PC-9 (cell line): Measurements from ENCODE around the gene DCTN1. TPM values are rescaled to one million over a fixed set of nuclear protein-coding genes. Genes with fewer than 3 reads are reported as not detected.

ENCODE experiments used
- BruUV-seq: library from RNA; stranded (reverse); fragments of 400-500 nt; replicated peaks from 2 replicates; lab custom pipeline; 2021; lab: Mats Ljungman, UMichigan
- CTCF ChIA-PET: fragments of 300-600 bp; sonication (Branson Sonifier 250); formaldehyde crosslinking; loops from one replicate; lab custom pipeline; 2022; ENCODE audit warnings: antibody characterized with exemption; lab: Charles Lee
- POLR2A ChIA-PET: fragments of 300-600 bp; sonication (Branson Sonifier 250); formaldehyde crosslinking; loops from one replicate; lab custom pipeline; 2022; ENCODE audit warnings: antibody characterized with exemption; ENCODE audit not compliant: unreplicated experiment; lab: Charles Lee
- DNase-seq, 2 experiments: peaks; one replicate each; pipeline versions ENCODE4 v3.0.0 to v3.0.0-alpha.2; 2015 to 2022; ENCODE audit warnings: mixed read lengths in 1 of 2
- H2AFZ ChIP-seq: fragments of 200-600 bp; sonication (generic); 2 replicates; pipeline ENCODE4 v1.8.1; 2017; ENCODE audit warnings: antibody characterized with exemption
- H3F3A ChIP-seq: fragments of 200-600 bp; sonication (generic); 2 replicates; pipeline ENCODE4 v1.8.1; 2017; ENCODE audit warnings: antibody characterized with exemption, mild to moderate bottlenecking, low read depth; ENCODE audit not compliant: insufficient read depth
- H3K27ac ChIP-seq: fragments of 200-600 bp; sonication (generic); 2 replicates; pipeline ENCODE4 v1.6.1; 2016; ENCODE audit warnings: mixed run types
- H3K27me3 ChIP-seq: fragments of 200-600 bp; sonication (generic); 2 replicates; pipeline ENCODE4 v1.6.1; 2016; ENCODE audit warnings: low read depth, mixed run types; ENCODE audit not compliant: insufficient read depth
- H3K36me3 ChIP-seq: fragments of 200-600 bp; sonication (generic); 2 replicates; pipeline ENCODE4 v1.6.1; 2016; ENCODE audit warnings: low read depth, mixed run types
- H3K4me1 ChIP-seq: fragments of 200-600 bp; sonication (generic); replicated peaks from 2 replicates; pipeline ENCODE4 v1.6.1; 2016; ENCODE audit warnings: mixed run types; ENCODE audit not compliant: insufficient read depth
- H3K4me2 ChIP-seq: fragments of 200-600 bp; sonication (generic); 2 replicates; pipeline ENCODE4 v1.6.1; 2017; ENCODE audit warnings: mixed run types
- H3K4me3 ChIP-seq: fragments of 200-600 bp; sonication (generic); 2 replicates; pipeline ENCODE4 v1.6.1; 2016; ENCODE audit warnings: mixed run types
- H3K79me2 ChIP-seq: fragments of 200-600 bp; sonication (generic); 2 replicates; pipeline ENCODE4 v1.6.1; 2017; ENCODE audit warnings: low read depth, mixed run types
- H3K9me2 ChIP-seq: fragments of 200-600 bp; sonication (generic); 2 replicates; pipeline ENCODE4 v1.8.1; 2017; ENCODE audit warnings: mild to moderate bottlenecking; ENCODE audit not compliant: insufficient read depth
- H3K9me3 ChIP-seq: fragments of 200-600 bp; sonication (generic); 2 replicates; pipeline ENCODE4 v1.8.1; 2016; ENCODE audit warnings: low read depth; ENCODE audit not compliant: insufficient read depth
- H4K20me1 ChIP-seq: fragments of 200-600 bp; sonication (generic); 2 replicates; pipeline ENCODE4 v1.8.1; 2017; ENCODE audit not compliant: insufficient read depth
- EZH2 ChIP-seq: fragments of 200-600 bp; sonication (generic); IDR thresholded peaks from 2 replicates; pipeline ENCODE4 v1.8.0; 2017; ENCODE audit warnings: antibody characterized with exemption, low read depth
- intact Hi-C: fragments of 100-400 bp; cut with micrococcal nuclease; formaldehyde crosslinking; loops from one replicate; pipeline ENCODE4 v1.10.0; 2022; ENCODE audit not compliant: unreplicated experiment
- total RNA-seq: library from RNA; stranded (reverse); gene quantifications from 2 replicates; pipeline ENCODE4 v1.2.3, GENCODE V29; 2021
- TF ChIP-seq, protein P1 (sequence below): fragments of 200-600 bp; sonication (generic); conservative IDR thresholded peaks from 2 replicates; pipeline ENCODE4 v1.6.1; 2017; ENCODE audit warnings: mixed run types, antibody characterized with exemption, mild to moderate bottlenecking, moderate library complexity

The DCTN1 gene
- total RNA-seq, 1 experiment from 2014 or later: 130 TPM

DNA sequence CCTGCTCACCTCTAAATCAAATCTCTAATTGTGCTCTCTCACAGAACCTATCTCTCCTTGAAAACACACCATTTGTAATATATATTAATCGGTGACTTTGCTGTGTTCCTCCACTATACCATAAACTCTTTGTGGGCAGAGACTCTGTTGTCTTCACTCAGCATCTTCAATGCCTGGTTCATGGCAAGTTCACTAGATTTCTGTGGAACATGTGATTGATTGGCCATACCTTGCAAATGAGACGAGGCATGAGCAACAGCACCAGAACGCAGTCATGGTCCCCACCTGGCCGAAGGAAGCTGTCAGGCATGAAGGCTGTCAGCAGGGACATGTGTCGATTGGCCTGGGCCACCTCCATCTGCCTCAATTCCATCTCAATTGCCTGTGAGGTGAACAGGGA, 11.6 kb downstream of the DCTN1 start:
- no peaks in the 10 kb centered on the region for H4K20me1 ChIP-seq
- no peaks in the 10 kb centered on the region for H3K27me3 ChIP-seq
- H3K4me3 ChIP-seq: no peak overlapping the region
- intact Hi-C loops: no loop called here
- H3K36me3 ChIP-seq: peaks cover 24% of the 10 kb centered on the region; the same call in 1 of the 2 replicates
- no peak overlapping the region for H3K4me2 ChIP-seq
- no TSS peak for BruUV-seq
- ChIA-PET POLR2A (no interaction called here), CTCF (no interaction called here)
- no peaks in the 10 kb centered on the region for H3K9me2 ChIP-seq
- no peaks in the 10 kb centered on the region for H3K4me1 ChIP-seq
- H3K27ac ChIP-seq: no peak overlapping the region
- TF ChIP-seq, protein P1, sequence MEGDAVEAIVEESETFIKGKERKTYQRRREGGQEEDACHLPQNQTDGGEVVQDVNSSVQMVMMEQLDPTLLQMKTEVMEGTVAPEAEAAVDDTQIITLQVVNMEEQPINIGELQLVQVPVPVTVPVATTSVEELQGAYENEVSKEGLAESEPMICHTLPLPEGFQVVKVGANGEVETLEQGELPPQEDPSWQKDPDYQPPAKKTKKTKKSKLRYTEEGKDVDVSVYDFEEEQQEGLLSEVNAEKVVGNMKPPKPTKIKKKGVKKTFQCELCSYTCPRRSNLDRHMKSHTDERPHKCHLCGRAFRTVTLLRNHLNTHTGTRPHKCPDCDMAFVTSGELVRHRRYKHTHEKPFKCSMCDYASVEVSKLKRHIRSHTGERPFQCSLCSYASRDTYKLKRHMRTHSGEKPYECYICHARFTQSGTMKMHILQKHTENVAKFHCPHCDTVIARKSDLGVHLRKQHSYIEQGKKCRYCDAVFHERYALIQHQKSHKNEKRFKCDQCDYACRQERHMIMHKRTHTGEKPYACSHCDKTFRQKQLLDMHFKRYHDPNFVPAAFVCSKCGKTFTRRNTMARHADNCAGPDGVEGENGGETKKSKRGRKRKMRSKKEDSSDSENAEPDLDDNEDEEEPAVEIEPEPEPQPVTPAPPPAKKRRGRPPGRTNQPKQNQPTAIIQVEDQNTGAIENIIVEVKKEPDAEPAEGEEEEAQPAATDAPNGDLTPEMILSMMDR: no peak
- no peak for TF ChIP-seq EZH2
- H3K79me2 ChIP-seq: no peaks in the 10 kb centered on the region
- no peaks in the 10 kb centered on the region for H3K9me3 ChIP-seq
- no peaks in the 10 kb centered on the region for H3F3A ChIP-seq
- H2AFZ ChIP-seq: no peak overlapping the region
- DNase-seq: no peak

DNA sequence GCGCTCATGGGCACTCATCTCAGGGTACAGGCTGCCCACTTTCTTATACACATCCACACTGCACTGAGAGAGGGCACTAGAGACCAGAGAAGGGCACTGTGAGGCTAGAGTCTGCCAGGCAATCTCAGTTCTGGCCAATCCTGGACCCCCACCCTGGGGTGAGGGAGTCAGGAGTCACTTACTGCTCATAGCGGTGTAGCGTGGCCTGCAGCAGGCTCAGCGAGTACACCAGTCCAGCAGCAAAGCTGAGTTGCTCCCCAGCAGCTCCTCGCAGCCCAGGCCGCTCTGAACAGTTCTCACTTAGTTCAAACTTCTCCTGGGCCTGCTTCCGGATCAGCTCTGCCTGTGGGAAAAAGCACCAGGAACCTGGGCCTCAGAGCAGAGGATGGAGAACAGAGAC, 12.3 kb downstream of the DCTN1 start:
- H3K27me3 ChIP-seq: no peaks in the 10 kb centered on the region
- peaks cover 25% of the 10 kb centered on the region; the same call in 1 of the 2 replicates for H3K36me3 ChIP-seq
- intact Hi-C loops: no loop called here
- CTCF ChIA-PET: no interaction called here
- H3K4me1 ChIP-seq: no peaks in the 10 kb centered on the region
- H3K79me2 ChIP-seq: no peaks in the 10 kb centered on the region
- POLR2A ChIA-PET: interaction anchor here (0.6 kb wide), 1 partner anchor 106 kb away, joined by 5 read pairs; no protein-coding TSS in a partner anchor
- H3K9me3 ChIP-seq: no peaks in the 10 kb centered on the region
- no peak for DNase-seq
- no peak overlapping the region for H2AFZ ChIP-seq
- no TSS peak for BruUV-seq
- H3K4me3 ChIP-seq: no peak overlapping the region
- H3K9me2 ChIP-seq: no peaks in the 10 kb centered on the region
- no peaks in the 10 kb centered on the region for H3F3A ChIP-seq
- no peaks in the 10 kb centered on the region for H4K20me1 ChIP-seq
- H3K27ac ChIP-seq: no peak overlapping the region
- no peak for TF ChIP-seq EZH2
- TF ChIP-seq, protein P1: no peak
- no peak overlapping the region for H3K4me2 ChIP-seq

DNA sequence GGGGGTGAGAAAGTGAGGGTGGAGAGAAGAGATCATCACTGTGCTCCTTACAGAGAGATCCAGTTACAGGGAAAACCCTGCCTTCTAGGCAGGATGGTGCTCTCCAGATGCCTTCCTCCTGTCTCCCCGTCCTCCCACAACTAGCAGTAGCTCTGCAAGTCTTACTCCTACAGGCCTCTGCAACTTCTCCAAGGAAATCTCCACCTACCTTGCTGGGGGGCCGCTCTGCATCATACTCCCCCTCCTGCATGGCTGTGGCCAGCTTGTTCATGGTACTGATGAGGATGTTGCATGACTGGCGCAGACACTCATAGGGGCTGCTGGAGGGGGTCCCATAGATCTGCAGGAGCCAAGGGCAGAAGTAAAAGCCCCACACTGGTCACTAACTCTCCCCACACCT, 14.1 kb downstream of the DCTN1 start:
- no peak for TF ChIP-seq EZH2
- TF ChIP-seq, protein P1: no peak
- intact Hi-C loops: no loop called here
- no peaks in the 10 kb centered on the region for H3K79me2 ChIP-seq
- H4K20me1 ChIP-seq: no peaks in the 10 kb centered on the region
- POLR2A ChIA-PET: no interaction called here
- no peaks in the 10 kb centered on the region for H3K27me3 ChIP-seq
- H3K27ac ChIP-seq: no peak overlapping the region
- no peak overlapping the region for H3K4me2 ChIP-seq
- no TSS peak for BruUV-seq
- no peak overlapping the region for H3K4me3 ChIP-seq
- H3K4me1 ChIP-seq: no peaks in the 10 kb centered on the region
- H2AFZ ChIP-seq: no peak overlapping the region
- no peaks in the 10 kb centered on the region for H3F3A ChIP-seq
- peaks cover 32% of the 10 kb centered on the region; the same call in 1 of the 2 replicates for H3K36me3 ChIP-seq
- H3K9me2 ChIP-seq: no peaks in the 10 kb centered on the region
- H3K9me3 ChIP-seq: no peaks in the 10 kb centered on the region
- CTCF ChIA-PET: interaction anchor here (0.6 kb wide), 1 partner anchor 1062 kb away, joined by 5 read pairs; no protein-coding TSS in a partner anchor
- DNase-seq: no peak
